Choroid plexus epithelial cell (primary cell): ENCODE measurements around the gene SOX4.

ENCODE experiments used
- DNase-seq: peaks from one replicate; pipeline ENCODE4 v3.0.0-alpha.2; 2010; ENCODE audit warnings: low read depth
- H3K4me3 ChIP-seq: 2 replicates; pipeline ENCODE4 v1.5.1; 2011; ENCODE audit warnings: low read depth, mild to moderate bottlenecking, control low read depth, low read length, moderate library complexity
- TF ChIP-seq, protein P1 (sequence below): conservative IDR thresholded peaks from 2 replicates; pipeline ENCODE4 v1.5.1; 2011; ENCODE audit warnings: low read depth, mild to moderate bottlenecking, control low read depth, inconsistent platforms, low read length, moderate library complexity

Gene SOX4

DNA sequence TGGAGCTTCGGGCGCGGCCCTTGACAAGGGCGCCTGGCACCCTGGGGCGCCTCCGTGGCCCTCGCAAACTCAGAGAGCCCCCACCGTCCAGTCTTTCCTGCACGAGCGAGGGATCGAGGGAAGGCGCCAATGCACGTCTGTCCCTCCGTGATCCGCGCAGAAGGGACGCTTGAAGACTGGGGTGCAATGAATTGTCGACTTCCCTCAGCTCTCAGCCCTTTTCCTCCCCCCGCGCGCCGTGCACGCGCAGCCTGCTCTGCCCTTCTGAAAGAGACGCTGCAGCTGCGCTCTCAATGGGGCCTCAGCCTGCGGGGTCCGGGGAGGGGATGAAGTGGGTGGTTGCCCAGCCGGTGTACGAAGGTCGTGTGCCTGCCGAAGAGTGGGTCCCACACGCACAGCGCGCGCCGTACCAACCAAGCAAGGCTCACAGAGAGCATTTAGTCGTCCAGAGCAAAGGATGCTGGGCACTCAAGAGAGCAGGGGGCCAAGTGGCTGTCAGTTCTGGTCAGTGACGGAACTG, 5.5 kb upstream of the SOX4 start:
- peak; percentile 65 for DNase-seq
- peak overlapping the region; percentile 75 for H3K4me3 ChIP-seq
- TF ChIP-seq, protein P1, sequence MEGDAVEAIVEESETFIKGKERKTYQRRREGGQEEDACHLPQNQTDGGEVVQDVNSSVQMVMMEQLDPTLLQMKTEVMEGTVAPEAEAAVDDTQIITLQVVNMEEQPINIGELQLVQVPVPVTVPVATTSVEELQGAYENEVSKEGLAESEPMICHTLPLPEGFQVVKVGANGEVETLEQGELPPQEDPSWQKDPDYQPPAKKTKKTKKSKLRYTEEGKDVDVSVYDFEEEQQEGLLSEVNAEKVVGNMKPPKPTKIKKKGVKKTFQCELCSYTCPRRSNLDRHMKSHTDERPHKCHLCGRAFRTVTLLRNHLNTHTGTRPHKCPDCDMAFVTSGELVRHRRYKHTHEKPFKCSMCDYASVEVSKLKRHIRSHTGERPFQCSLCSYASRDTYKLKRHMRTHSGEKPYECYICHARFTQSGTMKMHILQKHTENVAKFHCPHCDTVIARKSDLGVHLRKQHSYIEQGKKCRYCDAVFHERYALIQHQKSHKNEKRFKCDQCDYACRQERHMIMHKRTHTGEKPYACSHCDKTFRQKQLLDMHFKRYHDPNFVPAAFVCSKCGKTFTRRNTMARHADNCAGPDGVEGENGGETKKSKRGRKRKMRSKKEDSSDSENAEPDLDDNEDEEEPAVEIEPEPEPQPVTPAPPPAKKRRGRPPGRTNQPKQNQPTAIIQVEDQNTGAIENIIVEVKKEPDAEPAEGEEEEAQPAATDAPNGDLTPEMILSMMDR = no peak

DNA sequence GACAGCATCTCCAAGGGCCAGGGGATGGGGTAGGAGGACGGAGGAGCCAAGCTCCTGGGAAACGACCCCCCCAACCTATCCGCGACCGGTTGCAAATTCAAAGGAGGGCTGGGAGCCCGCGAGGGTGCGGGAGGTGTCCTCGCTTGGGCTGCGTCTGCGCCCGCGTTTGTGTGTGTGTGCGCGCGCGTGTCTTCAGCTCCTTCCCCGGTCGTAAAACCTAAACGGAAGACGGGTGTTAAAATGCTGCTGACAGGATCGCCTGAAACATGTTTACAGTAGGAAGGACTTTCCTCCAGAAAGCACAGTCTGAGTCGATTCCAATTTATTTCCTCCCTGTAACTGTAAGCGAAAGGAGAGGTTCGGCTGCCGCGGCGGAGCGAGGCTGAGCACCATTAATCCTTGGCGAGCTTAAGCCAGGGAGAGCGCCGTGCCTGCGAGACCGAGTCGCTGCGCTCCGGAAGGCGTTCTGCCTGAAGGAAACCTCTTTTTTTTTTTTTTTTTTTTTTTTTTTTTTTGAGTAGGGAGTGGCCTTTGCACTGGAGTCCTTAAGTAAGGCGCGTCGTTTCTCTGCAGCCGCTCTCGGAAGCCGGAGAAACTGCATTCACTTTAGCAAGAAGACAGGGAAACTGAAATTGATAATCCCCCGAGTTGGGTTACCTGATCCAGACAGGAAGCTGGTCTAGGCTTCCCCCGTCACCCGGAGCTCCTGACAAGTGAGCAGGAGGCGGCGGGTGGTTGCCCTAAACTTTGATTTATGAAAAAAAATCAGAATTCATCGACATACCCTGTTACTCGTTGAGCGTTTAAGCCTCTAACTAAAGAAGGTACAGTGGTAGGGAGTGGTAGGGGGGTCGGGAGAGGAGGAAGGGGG, 4.8 kb upstream of the SOX4 start:
- peak; percentile 95 for DNase-seq
- H3K4me3 ChIP-seq = peak overlapping the region; percentile 75
- TF ChIP-seq, protein P1 = no peak

DNA sequence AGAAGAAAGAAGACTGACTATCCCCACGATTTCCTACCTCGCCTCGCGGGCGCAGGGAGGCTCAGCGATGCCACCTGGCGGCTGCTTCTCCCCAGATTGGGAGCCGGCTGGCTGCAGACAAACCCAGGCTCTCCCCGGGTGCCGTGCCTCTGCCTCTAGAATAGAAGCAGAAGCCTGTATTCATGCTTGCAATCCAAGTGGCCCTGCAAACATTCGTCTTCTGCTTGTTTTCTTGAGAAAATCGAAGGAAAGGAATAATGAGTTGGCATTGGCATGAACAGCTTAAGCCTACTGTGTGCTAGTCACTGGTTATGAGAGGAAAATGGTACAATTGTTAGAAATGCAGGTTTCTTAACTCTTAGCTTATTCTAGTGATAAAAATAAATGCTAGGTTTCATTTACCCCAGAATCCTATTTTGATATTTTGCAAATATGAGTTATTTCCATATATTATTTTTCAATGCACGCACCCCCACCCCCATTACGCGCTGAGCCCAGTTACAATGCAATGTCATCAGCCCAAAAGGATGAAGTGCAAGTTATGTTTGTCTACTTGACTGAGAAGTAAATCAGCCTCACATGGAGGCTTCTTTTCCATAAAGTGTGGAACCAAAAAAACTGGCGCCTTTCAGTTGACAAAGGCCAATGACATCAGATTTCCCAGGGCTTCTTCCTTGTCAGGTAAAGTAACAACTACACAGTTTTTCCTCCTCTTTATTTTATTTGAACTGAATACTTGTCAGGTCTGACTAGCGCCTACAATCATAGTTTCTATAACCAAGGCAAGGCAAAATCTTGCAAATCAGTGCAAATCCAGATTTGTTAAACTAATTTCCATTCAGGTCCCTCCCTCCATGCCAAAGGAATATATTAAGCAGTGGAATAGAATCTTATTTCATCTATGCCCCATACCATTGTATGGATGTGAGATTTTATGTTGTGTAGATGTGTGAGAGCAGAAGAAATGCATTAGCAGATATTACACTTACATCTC, 3.9 kb upstream of the SOX4 start:
- H3K4me3 ChIP-seq = peak overlapping the region; percentile 75
- DNase-seq = peak; percentile 90
- TF ChIP-seq, protein P1 = peak; percentile 96

DNA sequence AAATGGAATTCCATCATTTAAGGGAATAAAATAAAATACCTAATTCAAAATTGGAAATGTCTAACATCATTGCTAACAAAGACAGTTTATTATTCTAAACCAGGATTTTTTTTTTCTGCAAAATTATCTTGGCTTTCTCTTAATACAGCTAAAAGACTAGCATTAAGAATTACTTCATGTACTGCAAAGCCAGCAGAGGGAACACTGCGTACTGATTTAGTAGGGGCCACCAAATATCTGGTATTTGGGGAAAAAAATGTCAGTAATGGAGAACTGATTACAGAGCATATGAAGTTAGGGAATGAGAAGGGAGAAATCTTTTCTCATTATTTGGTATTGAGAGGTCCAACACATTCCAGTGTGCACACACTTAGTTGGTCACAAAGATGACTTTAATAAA, 3.2 kb upstream of the SOX4 start:
- TF ChIP-seq, protein P1 = peak; percentile 32
- peak; percentile 41 for DNase-seq
- no peak overlapping the region for H3K4me3 ChIP-seq

DNA sequence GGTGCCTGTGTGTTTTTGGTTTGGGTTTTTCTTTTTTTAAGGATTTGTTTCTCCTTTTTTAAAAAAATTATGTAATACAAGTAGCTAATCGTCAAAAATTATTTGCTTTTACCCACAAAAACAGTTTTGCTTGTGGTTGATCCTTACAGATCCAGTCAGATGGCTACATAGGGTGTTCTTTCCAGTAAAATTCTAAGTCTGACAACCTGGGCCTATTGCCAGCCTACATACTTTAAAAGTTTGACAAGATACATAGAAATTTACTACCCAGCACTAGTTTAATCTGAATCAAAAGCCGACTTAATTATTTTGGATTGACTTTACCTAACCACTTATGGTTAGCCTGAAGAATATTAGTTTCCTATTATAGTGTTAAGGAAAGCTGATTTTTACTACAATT, 2.1 kb upstream of the SOX4 start:
- TF ChIP-seq, protein P1 = no peak
- H3K4me3 ChIP-seq = no peak overlapping the region

DNA sequence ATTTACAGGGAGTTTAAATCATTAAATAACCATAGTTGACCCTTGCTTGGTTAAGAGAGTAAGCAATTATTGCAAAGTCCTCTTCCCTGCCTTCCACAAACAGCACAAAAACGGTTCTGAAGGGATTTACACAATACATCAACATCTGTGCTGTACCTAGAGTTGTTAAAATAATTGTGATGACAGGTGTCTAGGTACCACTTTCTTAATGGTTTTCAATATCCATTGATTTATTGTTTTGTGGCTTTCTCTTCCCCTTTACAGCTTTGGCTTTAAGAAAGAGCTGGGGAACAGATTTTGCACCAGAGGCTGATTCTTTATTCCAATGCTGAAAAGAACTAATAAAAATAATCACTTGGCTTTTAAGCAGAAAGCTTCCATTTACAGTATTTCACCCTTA, 598 bp upstream of the SOX4 start:
- H3K4me3 ChIP-seq = peak overlapping the region; percentile 95
- TF ChIP-seq, protein P1 = no peak
- no peak for DNase-seq

More for the DNA sequence above, 2.1 kb upstream of the SOX4 start:
- peak; percentile 41 for DNase-seq
